Panc1 (cell line): ENCODE measurements around the gene UBR3. TPM values are rescaled to one million over a fixed set of nuclear protein-coding genes. Genes with fewer than 3 reads are reported as not detected.
A peak's percentile ranks its signal among the peaks of the same experiment; 100 is the strongest.

Experiments used
- ATAC-seq: fragments of 200-7000 bp; cut with Tn5 transposase; 2 replicates; pipeline ENCODE4 v1.9.1; 2020; ENCODE audit warnings: mild to moderate bottlenecking, moderate library complexity
- BruUV-seq: library from RNA; stranded (reverse); fragments of 400-500 nt; replicated peaks from 2 replicates; lab custom pipeline; 2021; lab: Mats Ljungman, UMichigan
- CTCF ChIA-PET: fragments of 300-600 bp; sonication (Branson Sonifier 250); formaldehyde crosslinking; loops from one replicate; lab custom pipeline; 2022; ENCODE audit warnings: antibody characterized with exemption; lab: Charles Lee
- POLR2A ChIA-PET: fragments of 300-600 bp; sonication (Branson Sonifier 250); formaldehyde crosslinking; loops from one replicate; lab custom pipeline; 2022; ENCODE audit warnings: antibody characterized with exemption; lab: Charles Lee
- DNase-seq: peaks from one replicate; pipeline ENCODE4 v3.0.0-alpha.2; 2010; ENCODE audit warnings: low read depth, low spot score
- H3K27ac ChIP-seq: 2 replicates; pipeline ENCODE4 v1.5.1; 2011; ENCODE audit warnings: mild to moderate bottlenecking, low read length, inconsistent platforms
- H3K27me3 ChIP-seq: fragments of 200-500 bp; sonication (Bioruptor generic); 2 replicates; pipeline ENCODE4 v1.6.0; 2014; ENCODE audit warnings: low read length, inconsistent platforms; ENCODE audit not compliant: control insufficient read depth, insufficient read depth
- H3K36me3 ChIP-seq: fragments of 200-500 bp; sonication (Bioruptor generic); 2 replicates; pipeline ENCODE4 v1.5.1; 2014; ENCODE audit warnings: inconsistent platforms, mild to moderate bottlenecking, low read length, moderate library complexity; ENCODE audit not compliant: control insufficient read depth, insufficient read depth
- H3K4me1 ChIP-seq: 2 replicates; pipeline ENCODE4 v1.5.1; 2011; ENCODE audit warnings: inconsistent platforms, mild to moderate bottlenecking, low read length, moderate library complexity; ENCODE audit not compliant: control insufficient read depth, insufficient read depth
- H3K4me3 ChIP-seq, 2 experiments: 2 replicates each; pipeline ENCODE4 v1.5.1; 2011 to 2012; ENCODE audit warnings: low read depth in 2 of 2, low read length in 2 of 2, mild to moderate bottlenecking in 2 of 2, inconsistent platforms in 1 of 2, moderate library complexity in 1 of 2
- H3K9me3 ChIP-seq: fragments of 200-500 bp; sonication (Bioruptor generic); 2 replicates; pipeline ENCODE4 v1.5.1; 2014; ENCODE audit warnings: low read depth, mild to moderate bottlenecking, inconsistent platforms, low read length, moderate library complexity; ENCODE audit not compliant: control insufficient read depth, insufficient read depth
- CTCF ChIP-seq: fragments of 450-650 bp; IDR thresholded peaks from 2 replicates; pipeline ENCODE4 v1.5.1; 2017; ENCODE audit warnings: mild to moderate bottlenecking
- POLR2AphosphoS5 ChIP-seq: IDR thresholded peaks from 2 replicates; pipeline ENCODE4 v1.6.1; 2012; ENCODE audit warnings: mild to moderate bottlenecking, low read depth, low read length, moderate library complexity
- REST ChIP-seq, 2 experiments: IDR thresholded peaks; 2 replicates each; pipeline ENCODE4 v1.6.1; 2011 to 2012; ENCODE audit warnings: low read depth in 2 of 2, control low read depth in 1 of 2, low read length in 1 of 2, mild to moderate bottlenecking in 1 of 2, moderate library complexity in 1 of 2; ENCODE audit not compliant: insufficient read depth in 1 of 2
- SIN3A ChIP-seq: IDR thresholded peaks from 2 replicates; pipeline ENCODE4 v1.6.1; 2012; ENCODE audit warnings: low read depth, mild to moderate bottlenecking, low read length, moderate library complexity, borderline replicate concordance; ENCODE audit not compliant: insufficient read depth
- TCF7L2 ChIP-seq: IDR thresholded peaks from 2 replicates; pipeline ENCODE4 v1.6.1; 2011; ENCODE audit warnings: mild to moderate bottlenecking, low read depth, low read length, inconsistent platforms
- in situ Hi-C: cut with HindIII; loops from 2 replicates; pipeline ENCODE4 v1.10.0; 2016; ENCODE audit warnings: low sequenced_read_pairs, low pct_unique_long_range_greater_than_20kb
- intact Hi-C: fragments of 100-400 bp; cut with micrococcal nuclease; formaldehyde crosslinking; loops from one replicate; pipeline ENCODE4 v1.10.0; 2022; ENCODE audit not compliant: unreplicated experiment
- total RNA-seq: library from RNA; stranded (reverse); gene quantifications from one replicate; pipeline ENCODE4 v1.2.1, GENCODE V29; 2021; ENCODE audit not compliant: unreplicated experiment

UBR3 gene
- total RNA-seq, 1 experiment from 2014 or later: 27.9 TPM

- ATAC-seq (peak; percentile 35), DNase-seq (no peak)
- intact Hi-C loops: loop anchor here (5.0 kb wide), 2 partner anchors 49 to 99 kb away; no protein-coding TSS in a partner anchor
- Histone ChIP-seq H3K4me3 (peak overlapping the region; percentile 60 to 81), H3K9me3 (no peaks in the 10 kb centered on the region), H3K4me1 (peaks cover 16% of the 10 kb centered on the region), H3K27me3 (no peaks in the 10 kb centered on the region), H3K27ac (peak overlapping the region; percentile 24; the same call in 1 of the 2 replicates), H3K36me3 (no peaks in the 10 kb centered on the region)
- in situ Hi-C loops: no loop called here
- ChIA-PET POLR2A (interaction anchor here (0.5 kb wide), 1 partner anchor 16 kb away, joined by 3 read pairs; no protein-coding TSS in a partner anchor), CTCF (interaction anchor here (0.6 to 2.5 kb wide), 3 partner anchors 49 to 742 kb away, joined by 3 to 13 read pairs (median 3); no protein-coding TSS in a partner anchor)
- BruUV-seq: no TSS peak
- TF ChIP-seq REST (IDR thresholded peaks at IDR 0.05; ENCODE audit: insufficient read depth in 1 of 2, low read depth in 2 of 2, low read length in 1 of 2): no peak
- TF ChIP-seq CTCF: no peak
- peak; percentile 77; the same call in 1 of the 2 replicates for TF ChIP-seq SIN3A
- no peak for TF ChIP-seq TCF7L2
- TF ChIP-seq POLR2AphosphoS5: no peak
Measured at GRCh38 chr2:169828141-169828811, 1.0 kb downstream of the UBR3 start.

- Histone ChIP-seq H3K9me3 (no peaks in the 10 kb centered on the region), H3K36me3 (no peaks in the 10 kb centered on the region; the same call in 1 of the 2 replicates), H3K27ac (no peak overlapping the region), H3K4me1 (peaks cover 6% of the 10 kb centered on the region; the same call in 1 of the 2 replicates), H3K4me3 (no peak overlapping the region), H3K27me3 (no peaks in the 10 kb centered on the region)
- TF ChIP-seq POLR2AphosphoS5 (no peak), SIN3A (no peak), TCF7L2 (no peak), REST (IDR thresholded peaks at IDR 0.05; ENCODE audit: insufficient read depth in 1 of 2, low read depth in 2 of 2, low read length in 1 of 2) (no peak), CTCF (no peak)
- ATAC-seq (no peak), DNase-seq (no peak)
- intact Hi-C loops: no loop called here
- BruUV-seq: no TSS peak
- in situ Hi-C loops: no loop called here
- POLR2A ChIA-PET: no interaction called here
- CTCF ChIA-PET: no interaction called here
Measured at GRCh38 chr2:169834401-169834800, 7.1 kb downstream of the UBR3 start.
